Medulla oblongata (tissue), 1 donor: ENCODE data around the gene ADAP1.
A peak's percentile ranks its signal among the peaks of the same experiment; 100 is the strongest.
"Not testable (repeated sequence)": the region's sequence is repeated elsewhere in the genome, so short reads cannot be mapped to it uniquely, and the experiment has no call there.

Experiments
- DNase-seq: peaks from one replicate; pipeline ENCODE4 v3.0.0-alpha.2; 2015; ENCODE audit errors: extremely low spot score

ADAP1 gene

GRCh38 chr7:974820-975681 is 20.6 kb upstream of the ADAP1 start, which contains the start of gene COX19:
TSS of gene COX19 (minus strand) at chr7:975549. CDS start at chr7:975509, 40 bp downstream.
- DNase-seq, result peak; percentile 74

GRCh38 chr7:974172-974571 is 19.7 kb upstream of the ADAP1 start:
- no peak for DNase-seq

- DNase-seq, result no peak
Observed at GRCh38 chr7:973312-973711, 18.8 kb upstream of the ADAP1 start.

- DNase-seq, result no peak
Observed at GRCh38 chr7:972676-973309, 18.3 kb upstream of the ADAP1 start.

GRCh38 chr7:972110-972509 is 17.6 kb upstream of the ADAP1 start:
- DNase-seq, result no peak

- DNase-seq, result no peak
Observed at GRCh38 chr7:970744-971143, 16.3 kb upstream of the ADAP1 start.

- DNase-seq, result no peak
Observed at GRCh38 chr7:969403-969802, 14.9 kb upstream of the ADAP1 start.

- DNase-seq, result no peak
Observed at GRCh38 chr7:968205-969105, 14.0 kb upstream of the ADAP1 start.

GRCh38 chr7:967361-968082 is 13.0 kb upstream of the ADAP1 start:
- DNase-seq, result no peak

GRCh38 chr7:966291-967069 is 12.0 kb upstream of the ADAP1 start:
- DNase-seq, result no peak

- peak; percentile 73 for DNase-seq
Observed at GRCh38 chr7:964401-965231, 10.1 kb upstream of the ADAP1 start.

- DNase-seq, result no peak
Observed at GRCh38 chr7:963236-964078, 9.0 kb upstream of the ADAP1 start.

- DNase-seq, result no peak
Observed at GRCh38 chr7:962401-963081, 8.1 kb upstream of the ADAP1 start.

GRCh38 chr7:961546-962400 is 7.3 kb upstream of the ADAP1 start:
- no peak for DNase-seq

GRCh38 chr7:960972-961371 is 6.5 kb upstream of the ADAP1 start:
- not testable (repeated sequence) for DNase-seq

GRCh38 chr7:960269-960871 is 5.9 kb upstream of the ADAP1 start:
- no peak for DNase-seq

- not testable (repeated sequence) for DNase-seq
Observed at GRCh38 chr7:959740-960139, 5.3 kb upstream of the ADAP1 start.
